Testis (tissue), 3 donors: Measurements from ENCODE around the gene SETDB2. TPM values are rescaled to one million over a fixed set of nuclear protein-coding genes. Genes with fewer than 3 reads are reported as not detected.
"Not testable (repeated sequence)": the region's sequence is repeated elsewhere in the genome, so short reads cannot be mapped to it uniquely, and the experiment has no call there.

Experiments
- DNase-seq: peaks from one replicate; pipeline ENCODE4 v3.0.0-alpha.2; 2019
- H3K27ac ChIP-seq, 2 donors: fragments of 200-600 bp; sonication (generic); one replicate each; pipeline ENCODE4 v1.5.1; 2019
- H3K27me3 ChIP-seq: fragments of 200-600 bp; sonication (generic); one replicate; pipeline ENCODE4 v1.5.1; 2019
- H3K36me3 ChIP-seq: fragments of 200-600 bp; sonication (generic); one replicate; pipeline ENCODE4 v1.5.1; 2017; ENCODE audit warnings: low read depth; ENCODE audit errors: missing control alignments
- H3K4me1 ChIP-seq: fragments of 200-600 bp; sonication (generic); one replicate; pipeline ENCODE4 v1.5.1; 2019
- H3K4me3 ChIP-seq, 2 donors: fragments of 200-600 bp; sonication (generic); one replicate each; pipeline ENCODE4 v1.5.1; 2017 to 2019
- H3K9me3 ChIP-seq: fragments of 200-600 bp; sonication (generic); one replicate; pipeline ENCODE4 v1.5.1; 2017
- CTCF ChIP-seq, 3 experiments: fragments of 450-650 bp in 2 of 3; fragments of 200-600 bp in 1 of 3; sonication (generic) in 1 of 3; IDR thresholded peaks; one replicate each; pipeline ENCODE4 v1.5.1; 2016 to 2019; ENCODE audit warnings: antibody characterized with exemption in 3 of 3, mild to moderate bottlenecking in 2 of 3, moderate library complexity in 1 of 3
- POLR2A ChIP-seq: fragments of 450-650 bp; IDR thresholded peaks from one replicate; pipeline ENCODE4 v1.6.1; 2017; ENCODE audit warnings: antibody characterized with exemption, mild to moderate bottlenecking, moderate library complexity
- WGBS, 2 donors: methylation state at CpG; one replicate each; pipeline ENCODE4 v1.1.5; 2018; 5-methylcytosine and 5-hydroxymethylcytosine counted together
- intact Hi-C: fragments of 100-400 bp; cut with DNase I; formaldehyde crosslinking; loops from one replicate; pipeline ENCODE4 v1.15.1; 2023; ENCODE audit warnings: low total_unique reads
- polyA plus RNA-seq: library from polyadenylated mRNA; stranded (reverse); fragments of 350-450 nt; fragmentation: Illumina TruSeq; extraction: RNeasy Lipid Tissue Mini Kit (QIAGEN cat#74804); gene quantifications from one replicate; pipeline ENCODE4 v1.2.3, GENCODE V29; 2014; ENCODE audit warnings: low read depth, low replicate concordance; ENCODE audit not compliant: insufficient read depth
- total RNA-seq, 2 donors: library from RNA; depleted of rRNA; stranded (reverse); fragments of >200 nt; gene quantifications; one replicate each; pipeline ENCODE4 v1.2.3, GENCODE V29; 2016

Gene SETDB2
- total and polyA plus RNA-seq, 3 donors from 2014 or later, result 19.0 to 33.7 (median 29.3) TPM

DNA sequence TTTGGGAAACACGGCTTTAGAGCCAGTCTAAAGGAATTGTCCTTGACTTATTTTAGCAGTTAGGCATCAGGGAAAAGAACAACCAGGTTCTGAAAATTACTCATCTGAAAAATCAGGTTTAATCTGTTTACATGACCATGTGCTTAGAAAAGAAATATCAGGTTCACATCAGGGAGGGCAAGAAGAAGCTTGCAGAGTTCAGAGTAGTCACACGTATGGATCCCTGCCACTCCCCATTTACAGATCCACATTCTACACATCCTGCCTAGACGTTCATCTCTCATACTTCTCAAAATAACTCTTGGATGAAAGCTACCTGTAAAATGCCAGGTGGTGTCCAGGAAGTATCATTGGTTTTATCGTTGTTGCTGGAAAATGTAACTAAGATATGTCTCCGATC is 37.7 kb downstream of the SETDB2 start:
- Histone ChIP-seq H3K27ac (no peak overlapping the region), H3K4me1 (no peaks in the 10 kb centered on the region), H3K36me3 (no peaks in the 10 kb centered on the region), H3K4me3 (no peak overlapping the region), H3K27me3 (no peaks in the 10 kb centered on the region), H3K9me3 (no peaks in the 10 kb centered on the region)
- DNase-seq, result no peak
- intact Hi-C loops, result no loop called here
- TF ChIP-seq POLR2A (no peak), CTCF (IDR thresholded peaks at IDR 0.05) (no peak)
- 75% methylated on average over 5 of the region's 5 CpGs for WGBS, 2 donors

GRCh38 chr13:49488563-49488962 is 44.5 kb downstream of the SETDB2 start:
- H3K36me3 ChIP-seq, result no peaks in the 10 kb centered on the region
- no peak overlapping the region for H3K27ac ChIP-seq
- no peaks in the 10 kb centered on the region for H3K4me1 ChIP-seq
- 91 to 94% methylated on average over 2 of the region's 2 CpGs for WGBS, 2 donors
- H3K4me3 ChIP-seq, result no peak overlapping the region
- TF ChIP-seq CTCF (IDR thresholded peaks at IDR 0.05) (no peak), POLR2A (no peak)
- no peaks in the 10 kb centered on the region for H3K9me3 ChIP-seq
- DNase-seq, result no peak
- H3K27me3 ChIP-seq, result no peaks in the 10 kb centered on the region
- intact Hi-C loops, result no loop called here

- peak overlapping the region; percentile 87 to 94 for H3K27ac ChIP-seq
- no peaks in the 10 kb centered on the region for H3K27me3 ChIP-seq
- no peaks in the 10 kb centered on the region for H3K36me3 ChIP-seq
- H3K4me1 ChIP-seq, result no peaks in the 10 kb centered on the region
- TF ChIP-seq CTCF (IDR thresholded peaks at IDR 0.05) (no peak), POLR2A (no peak)
- intact Hi-C loops, result no loop called here
- H3K4me3 ChIP-seq, result peak overlapping the region; percentile 78
- DNase-seq, result no peak
- 36 to 63% methylated on average over 2 of the region's 2 CpGs for WGBS, 2 donors
- H3K9me3 ChIP-seq, result no peaks in the 10 kb centered on the region
Measured at GRCh38 chr13:49494645-49495044, 50.6 kb downstream of the SETDB2 start.

DNA sequence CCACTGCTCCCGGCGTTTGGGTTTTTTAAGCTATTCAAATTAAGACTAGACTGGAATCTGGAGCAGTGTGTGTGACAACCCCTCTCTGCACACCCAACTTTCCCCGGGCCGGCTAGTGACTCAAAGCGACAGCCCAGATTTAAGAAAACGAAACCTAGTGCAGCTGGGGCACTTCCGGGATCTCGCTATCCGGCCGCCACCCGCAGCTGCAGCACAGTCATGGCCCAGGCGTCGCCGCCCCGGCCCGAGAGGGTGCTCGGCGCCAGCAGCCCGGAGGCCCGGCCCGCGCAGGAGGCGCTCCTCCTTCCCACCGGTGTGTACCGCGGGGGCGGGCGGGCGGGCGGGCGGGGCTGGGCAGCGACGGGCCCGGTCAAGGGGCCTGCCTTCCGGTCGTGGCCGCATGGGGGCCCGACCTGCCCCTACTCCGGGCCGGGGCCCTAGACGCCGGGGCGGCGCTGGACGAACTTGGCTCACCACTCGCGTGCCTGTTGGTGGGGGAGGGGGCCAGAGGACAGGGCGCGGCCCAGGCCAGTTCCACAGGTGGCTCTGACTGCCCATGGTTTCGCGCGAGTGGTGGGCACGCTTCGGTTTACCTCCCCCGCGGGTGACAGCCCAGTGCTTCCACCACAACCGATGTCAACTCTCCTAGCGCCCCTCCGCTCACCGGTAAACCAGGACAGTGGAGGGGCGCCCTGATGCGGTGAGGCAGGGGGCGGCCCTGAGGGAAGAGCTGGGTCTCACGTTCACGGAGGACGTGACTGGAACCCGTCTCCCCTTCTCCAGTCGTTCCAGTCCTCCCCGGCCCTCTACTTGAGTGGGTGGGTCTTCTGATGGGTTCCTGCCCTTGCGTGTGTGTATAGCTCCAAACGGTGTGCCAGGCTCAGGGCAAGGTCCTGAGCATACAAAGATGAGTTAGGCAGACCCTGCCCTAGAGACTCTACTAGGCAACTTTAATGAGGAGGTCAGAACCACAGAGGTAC is 52.0 kb downstream of the SETDB2 start, which contains the start of gene PHF11:
PHF11 (plus strand) TSS at position 171 of the 980 bp plus-strand sequence; CDS start at position 220, 49 bp downstream.
- no peak for TF ChIP-seq CTCF (IDR thresholded peaks at IDR 0.05)
- no peak for TF ChIP-seq POLR2A
- no peaks in the 10 kb centered on the region for H3K36me3 ChIP-seq
- H3K4me3 ChIP-seq, result peak within 1 kb of the TSS; percentile 78
- peak within 1 kb of the TSS; percentile 87 to 94 for H3K27ac ChIP-seq
- WGBS, 2 donors, result 0 to 1% methylated on average over 9 to 50 of the region's 71 CpGs
- peak; percentile 77 for DNase-seq
- H3K27me3 ChIP-seq, result no peaks in the 10 kb centered on the region
- H3K4me1 ChIP-seq, result no peaks in the 10 kb centered on the region
- no peaks in the 10 kb centered on the region for H3K9me3 ChIP-seq
- intact Hi-C loops, result no loop called here

DNA sequence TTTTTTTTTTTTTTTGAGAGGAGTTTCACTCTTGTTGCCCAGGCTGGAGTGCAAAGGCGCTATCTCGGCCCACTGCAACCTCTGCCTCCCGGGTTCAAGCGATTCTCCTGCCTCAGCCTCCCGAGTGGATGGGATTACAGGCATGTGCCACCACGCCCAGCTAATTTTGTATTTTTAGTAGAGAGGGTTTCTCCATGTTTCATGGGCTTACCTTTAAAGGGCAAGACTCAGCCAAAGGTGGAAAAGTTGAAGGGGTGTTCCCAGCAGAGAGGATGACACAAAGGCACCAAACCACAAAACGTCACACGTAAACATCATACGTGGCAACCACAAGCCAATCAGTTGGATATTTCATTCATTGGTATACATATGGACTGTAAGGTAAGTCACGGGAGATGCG is 52.8 kb downstream of the SETDB2 start:
- intact Hi-C loops, result not testable (repeated sequence)
- H3K27ac ChIP-seq, result peak overlapping the region in 1 of 2 donors; percentile 10
- 57 to 64% methylated on average over 11 of the region's 11 CpGs for WGBS, 2 donors

More for the DNA sequence above, 52.8 kb downstream of the SETDB2 start:
- H3K36me3 ChIP-seq, H3K9me3 ChIP-seq, DNase-seq, H3K4me1 ChIP-seq, H3K4me3 ChIP-seq, H3K27me3 ChIP-seq: not testable (repeated sequence)
